Vagina (tissue), 2 donors: Measurements from ENCODE around the gene RRP1B.

ENCODE experiments used
- CTCF ChIP-seq, 3 experiments: fragments of 450-650 bp in 2 of 3; fragments of 200-600 bp in 1 of 3; sonication (generic) in 1 of 3; IDR thresholded peaks; one replicate each; pipeline ENCODE4 v1.5.1; 2017 to 2019; ENCODE audit warnings: antibody characterized with exemption in 3 of 3, mild to moderate bottlenecking in 2 of 3, moderate library complexity in 2 of 3
- POLR2A ChIP-seq, 2 donors: fragments of 450-650 bp; IDR thresholded peaks; one replicate each; pipeline ENCODE4 v1.6.1; 2017; ENCODE audit warnings: antibody characterized with exemption in 2 of 2, mild to moderate bottlenecking in 2 of 2, moderate library complexity in 2 of 2

- no peak for TF ChIP-seq CTCF (IDR thresholded peaks at IDR 0.05)
- no peak for TF ChIP-seq POLR2A (IDR thresholded peaks at IDR 0.05)
These were observed 64.3 kb downstream of the RRP1B start for GRCh38 chr21:43723648-43724047.
